CD4-positive, alpha-beta T cell treated with Interleukin-12 subunit alpha and Interleukin-12 subunit beta, for 1 hour (primary cell): ENCODE measurements around the gene DDX46.
A peak's percentile ranks its signal among the peaks of the same experiment; 100 is the strongest.
"Not testable (repeated sequence)": the region's sequence is repeated elsewhere in the genome, so short reads cannot be mapped to it uniquely, and the experiment has no call there.

Experiments
- DNase-seq: peaks from one replicate; pipeline ENCODE4 v3.0.0-alpha.2; 2020

Gene DDX46

DNA sequence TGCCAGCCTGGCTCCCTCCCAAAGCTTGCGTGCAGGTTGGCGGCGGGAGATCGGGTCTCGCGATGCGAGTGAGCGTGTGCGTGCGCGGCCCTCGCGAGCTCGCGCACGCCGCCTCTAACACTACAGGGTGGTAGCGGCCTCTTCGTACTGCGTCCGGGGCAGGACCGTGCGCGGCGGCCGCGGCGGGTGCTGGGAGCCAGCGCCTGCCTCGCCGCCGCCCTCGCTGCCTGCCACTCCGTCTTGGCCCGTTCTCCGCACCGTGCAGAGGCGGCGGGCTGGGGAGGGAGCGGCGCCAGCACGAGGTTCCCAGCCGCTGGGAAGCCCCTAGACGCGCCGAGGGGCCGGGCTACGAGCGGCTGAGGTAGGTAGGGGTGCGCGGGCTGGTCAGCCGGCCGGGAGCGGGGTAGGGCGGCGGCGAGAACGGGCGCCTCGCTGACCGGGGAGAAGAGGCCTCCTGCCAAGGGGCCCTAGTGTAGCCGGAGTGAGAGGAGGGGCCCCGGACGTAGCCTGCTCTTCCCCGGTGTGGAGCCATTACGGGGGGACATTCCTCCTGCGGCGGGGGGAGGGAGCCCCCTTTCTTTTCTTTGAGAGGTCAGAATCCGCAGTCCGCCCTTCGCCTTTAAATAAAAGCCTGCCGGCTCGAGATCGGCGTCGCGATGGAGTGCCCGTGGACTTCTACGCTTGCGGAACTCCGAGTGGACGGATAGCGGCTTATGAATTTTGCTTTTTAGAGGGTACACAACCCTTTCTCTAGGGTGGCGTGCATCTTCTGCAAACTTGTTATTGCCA lies 87.5 kb downstream of the DDX46 start, which contains the start of gene C5orf24:
Gene C5orf24 (plus strand): TSS at position 117 of the 789 bp plus-strand sequence. CDS start 8,933 bp downstream, outside the sequence.
- DNase-seq: peak; percentile 93

DNA sequence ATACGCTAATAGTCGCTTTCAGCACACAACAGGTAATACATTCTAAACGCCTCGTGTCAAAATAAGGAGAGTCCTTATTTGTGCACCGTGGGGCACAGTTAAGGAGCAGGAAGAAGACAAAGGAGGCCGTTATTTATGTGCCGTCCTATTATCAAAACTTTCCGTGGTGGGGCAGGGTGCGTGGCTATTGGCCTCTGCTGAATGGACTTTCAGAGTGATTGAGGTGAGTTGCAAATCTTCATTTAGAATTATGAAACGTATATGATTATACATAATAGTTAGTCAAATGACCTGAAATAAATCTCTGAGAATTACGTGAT lies 88.0 kb downstream of the DDX46 start:
- DNase-seq: no peak

DNA sequence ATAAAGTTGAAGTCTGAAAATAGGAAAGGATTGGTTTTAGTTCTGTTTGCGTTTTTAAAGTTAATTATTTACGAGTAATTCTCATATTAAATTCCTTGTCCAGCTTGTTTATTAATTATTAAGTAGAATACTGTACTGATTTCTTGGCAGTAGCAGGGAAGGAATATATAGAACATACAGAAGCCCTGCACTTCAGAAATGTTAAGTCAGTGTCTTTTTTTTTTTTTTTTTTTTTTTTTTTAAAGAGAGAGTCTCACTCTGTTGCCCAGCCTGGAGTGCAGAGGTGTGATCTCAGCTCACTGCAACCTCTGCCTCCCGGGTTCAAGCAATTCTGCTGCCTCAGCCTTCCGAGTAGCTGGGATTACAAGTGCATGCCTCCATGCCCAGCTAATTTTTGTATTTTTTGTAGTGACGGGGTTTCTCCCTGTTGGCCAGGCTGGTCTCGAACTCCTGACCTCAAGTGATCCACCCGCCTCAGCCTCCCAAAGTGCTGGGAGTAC lies 90.9 kb downstream of the DDX46 start:
- DNase-seq: not testable (repeated sequence)

DNA sequence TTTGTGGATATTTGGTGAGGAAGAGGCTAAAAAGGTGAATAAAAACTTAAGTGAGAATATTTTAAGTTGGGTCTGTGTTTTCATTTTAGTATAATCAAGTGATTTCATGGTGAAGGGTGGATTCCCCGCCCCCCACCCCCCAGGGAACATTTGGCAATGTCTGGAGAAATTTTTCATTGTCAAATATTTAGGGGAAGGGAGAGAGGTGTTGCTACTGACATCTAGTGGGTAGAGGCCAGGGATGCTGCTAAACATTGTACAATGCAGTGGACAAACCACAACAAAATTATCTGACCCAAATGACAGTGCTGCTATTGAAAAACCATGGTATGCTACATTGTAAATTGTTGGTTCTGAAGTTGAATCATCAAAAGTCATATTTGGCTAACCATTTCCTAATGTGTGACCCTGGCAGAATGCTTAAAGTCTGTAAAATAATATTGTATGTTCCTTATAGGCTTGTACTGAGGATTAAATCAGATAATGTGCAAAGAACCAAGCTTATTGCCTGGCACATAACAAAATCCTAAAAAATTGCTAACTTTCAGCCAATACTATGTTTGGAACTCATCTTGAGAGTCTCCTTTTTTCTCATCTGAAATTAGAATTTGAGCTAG lies 92.8 kb downstream of the DDX46 start:
- DNase-seq: no peak

DNA sequence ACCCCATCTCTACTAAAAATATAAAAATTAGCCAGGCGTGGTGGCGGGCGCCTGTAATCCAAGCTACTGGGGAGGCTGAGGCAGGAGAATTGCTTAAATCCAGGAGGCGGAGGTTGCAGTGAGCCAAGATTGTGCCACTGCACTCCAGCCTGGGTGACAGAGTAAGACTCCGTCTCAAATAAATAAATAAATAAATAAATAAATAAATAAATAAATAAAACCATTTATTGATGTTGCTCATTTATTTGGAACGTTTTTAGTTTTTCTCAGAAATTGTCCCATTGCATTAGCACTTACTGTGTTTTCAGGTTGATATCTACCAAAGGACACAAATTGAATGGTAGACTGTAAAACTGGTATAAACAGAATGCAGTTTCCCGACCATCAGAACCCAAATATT lies 97.9 kb downstream of the DDX46 start:
- DNase-seq: not testable (repeated sequence)

DNA sequence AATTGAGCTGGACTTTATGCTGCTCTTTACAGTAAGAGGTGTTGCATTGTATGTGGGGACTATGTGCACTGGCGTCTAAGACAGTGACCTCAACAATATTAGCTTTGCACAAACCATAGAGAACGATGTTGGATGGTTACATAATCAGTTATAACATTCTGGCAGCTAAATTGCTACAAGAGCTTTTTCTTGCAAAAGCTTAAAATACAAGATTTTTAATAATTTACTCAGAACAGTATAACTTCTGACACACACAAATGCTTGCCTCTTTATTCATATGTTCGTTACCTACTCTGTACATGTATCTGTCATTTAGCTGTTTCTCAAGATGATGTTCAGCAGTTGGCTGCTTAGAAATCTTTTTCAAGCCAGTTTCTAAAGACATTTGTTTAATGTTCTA lies 98.8 kb downstream of the DDX46 start:
- DNase-seq: no peak

DNA sequence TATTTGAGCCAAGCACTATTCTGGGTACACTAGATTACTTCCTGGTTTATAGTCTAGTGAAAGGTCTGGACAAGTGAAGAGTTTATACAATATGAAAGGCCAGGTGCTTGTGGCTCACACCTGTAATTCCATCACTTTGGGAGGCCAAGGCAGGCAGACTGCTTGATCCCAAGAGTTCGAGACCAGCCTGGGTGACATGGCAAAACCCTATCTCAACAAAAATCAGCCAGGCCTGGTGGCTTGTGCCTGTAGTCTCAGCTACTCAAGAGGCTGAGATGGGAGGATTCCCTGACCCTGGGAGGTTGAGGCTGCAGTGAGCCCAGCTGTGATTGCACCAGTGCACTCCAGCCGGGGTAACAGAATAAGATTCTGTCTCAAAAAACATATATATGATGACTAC lies 106.1 kb downstream of the DDX46 start:
- DNase-seq: no peak

DNA sequence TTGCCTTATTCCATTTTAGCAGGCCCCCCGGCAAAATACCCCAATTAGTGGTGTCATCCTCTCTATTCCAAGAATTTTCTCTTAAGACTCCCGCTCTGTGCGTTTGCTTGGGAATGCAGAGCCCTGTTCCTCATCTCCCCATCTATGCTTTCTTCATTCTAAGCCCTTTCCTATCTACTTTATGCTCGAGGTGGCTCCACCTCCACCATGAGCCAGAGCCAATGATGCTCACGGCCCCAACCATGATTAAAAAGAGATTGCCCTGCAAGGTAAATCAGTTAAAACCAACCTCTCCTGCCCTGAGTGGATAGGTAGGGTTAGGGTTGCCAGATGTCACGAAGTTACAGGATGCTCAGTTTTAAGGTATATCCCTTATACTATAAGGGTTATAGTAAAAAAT lies 114.9 kb downstream of the DDX46 start:
- peak; percentile 11 for DNase-seq

DNA sequence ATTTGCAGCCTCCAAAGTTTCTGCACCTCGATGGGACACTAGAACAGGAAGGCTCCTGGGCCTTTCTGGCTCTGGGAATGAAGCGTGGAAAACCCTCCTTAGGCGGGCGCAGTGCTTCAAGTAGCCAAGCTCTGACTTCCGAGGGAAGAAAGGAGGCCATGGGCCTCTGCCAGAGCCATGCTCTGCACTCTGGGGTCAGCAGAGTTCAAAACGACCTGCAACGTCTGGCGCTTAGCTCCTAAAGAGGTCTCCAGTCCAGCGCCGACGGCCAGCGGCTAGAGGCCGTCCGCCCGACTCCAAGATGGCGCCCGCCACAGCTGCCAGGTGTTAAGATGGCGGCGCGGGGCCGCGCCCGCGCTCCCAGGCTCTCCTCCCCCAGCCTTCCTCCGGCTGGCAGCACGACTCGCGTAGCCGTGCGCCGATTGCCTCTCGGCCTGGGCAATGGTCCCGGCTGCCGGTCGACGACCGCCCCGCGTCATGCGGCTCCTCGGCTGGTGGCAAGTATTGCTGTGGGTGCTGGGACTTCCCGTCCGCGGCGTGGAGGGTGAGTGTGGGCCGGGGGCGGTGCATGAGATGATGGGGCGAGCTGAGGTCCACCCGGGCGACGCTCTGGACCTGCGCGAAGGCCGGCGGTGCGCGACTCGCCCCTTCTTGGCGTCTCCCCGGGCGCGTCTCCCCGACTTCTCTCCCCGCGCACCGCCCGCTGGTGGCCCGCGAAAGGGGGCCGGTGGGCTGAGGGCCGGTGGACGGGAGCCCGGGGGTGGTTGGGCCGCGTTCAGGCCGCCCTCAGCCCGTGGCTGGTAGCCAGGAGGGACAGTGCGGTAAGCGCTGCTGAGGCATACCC lies 115.6 kb downstream of the DDX46 start, which contains the start of gene TXNDC15:
Gene TXNDC15 (plus strand): TSS at position 385 of the 844 bp plus-strand sequence. CDS start 57 bp downstream, at position 442.
- peak; percentile 84 for DNase-seq

DNA sequence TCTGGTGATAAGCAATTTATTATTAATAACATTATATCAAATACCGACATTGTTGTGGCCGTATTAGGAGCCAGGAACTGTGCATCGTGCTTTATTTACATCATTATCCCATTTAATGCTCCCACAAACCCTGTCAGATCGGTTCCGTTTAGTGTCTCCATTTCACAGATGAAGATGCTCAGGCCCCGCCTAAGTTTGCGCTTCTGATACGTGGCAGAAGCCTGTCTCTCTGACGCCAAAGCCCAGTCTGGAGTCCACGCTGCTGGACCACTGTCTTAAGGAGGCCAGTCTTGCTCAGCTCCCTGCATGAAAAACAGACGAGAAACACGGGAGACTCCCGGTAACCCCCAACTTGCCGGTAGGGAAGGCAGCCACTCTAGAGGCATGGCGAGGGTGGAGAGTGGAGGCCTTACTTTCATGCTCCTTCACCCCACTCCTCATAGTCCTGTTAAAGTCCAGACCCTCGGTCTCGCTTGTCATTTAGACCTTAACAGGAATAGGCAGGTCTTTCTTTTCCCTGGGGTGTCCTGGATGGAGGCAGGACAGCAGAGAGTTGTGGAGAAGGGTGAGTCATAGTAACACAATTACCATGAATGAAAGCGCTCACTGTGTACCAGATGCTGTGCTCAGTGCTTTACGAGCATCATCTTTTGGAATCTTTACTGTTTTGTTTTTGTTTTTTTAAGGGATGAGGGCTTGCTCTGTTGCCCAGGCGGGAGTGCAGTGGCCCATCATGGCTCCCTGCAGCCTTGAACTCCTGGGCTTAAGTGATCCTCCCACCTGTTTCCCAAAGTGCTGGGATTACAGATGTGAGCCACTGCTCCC lies 116.5 kb downstream of the DDX46 start:
- DNase-seq: peak; percentile 29

DNA sequence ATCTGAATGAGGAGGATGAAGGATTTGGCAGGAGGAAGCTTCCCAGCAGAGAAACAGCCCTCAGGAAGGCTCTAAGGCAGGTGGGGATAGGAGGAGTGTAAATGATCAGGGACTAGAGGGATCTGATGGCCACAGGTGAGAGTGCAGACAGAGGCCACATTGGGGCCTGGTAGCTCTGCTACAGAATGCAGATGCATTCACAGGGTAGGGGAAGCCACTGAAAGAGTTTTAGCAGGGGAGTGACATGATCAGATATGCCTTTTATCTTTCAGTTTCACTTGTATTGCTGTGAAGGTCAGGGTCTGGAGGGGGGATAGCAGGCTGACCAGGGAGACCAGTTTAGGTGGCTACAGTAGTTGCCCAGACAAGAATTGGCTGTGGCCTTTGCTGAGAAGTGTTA lies 118.6 kb downstream of the DDX46 start:
- no peak for DNase-seq

DNA sequence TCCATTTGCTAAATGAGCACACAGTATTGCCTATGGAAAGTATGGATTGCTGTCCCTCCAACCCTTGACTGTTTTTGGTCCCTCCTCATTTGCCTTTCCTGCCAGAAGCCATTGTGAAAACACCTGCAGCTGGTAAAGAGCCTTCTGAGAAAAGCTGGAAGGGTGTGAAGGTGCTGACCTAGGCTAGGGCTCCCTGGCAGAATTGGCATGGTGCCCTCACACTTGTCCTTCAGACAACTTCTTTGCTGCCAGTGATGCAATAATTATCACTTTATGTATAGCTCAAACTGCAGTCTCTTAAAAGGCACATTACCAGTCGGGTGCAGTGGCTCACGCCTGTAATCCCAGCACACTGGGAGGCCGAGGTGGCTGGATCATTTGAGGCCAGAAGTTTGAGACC lies 119.8 kb downstream of the DDX46 start:
- DNase-seq: no peak

DNA sequence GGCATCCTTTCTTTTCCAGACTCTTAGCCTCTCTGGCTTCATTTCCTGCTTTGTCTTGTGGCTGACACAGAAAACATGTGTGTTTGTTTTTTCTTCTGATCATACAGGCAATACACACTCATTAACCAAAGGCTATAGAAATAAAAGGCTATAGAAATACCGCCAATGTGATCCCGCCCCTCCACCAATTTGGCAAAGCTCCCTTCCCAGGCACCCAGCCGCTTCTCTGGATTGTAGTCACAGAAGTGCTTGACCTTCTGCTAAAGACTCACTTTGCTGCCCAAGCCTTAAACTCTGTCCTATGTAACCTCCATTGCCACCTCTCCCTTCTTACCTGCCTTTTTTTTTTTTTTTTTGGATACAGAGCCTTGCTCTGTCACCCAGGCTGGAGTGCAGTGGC lies 120.9 kb downstream of the DDX46 start:
- no peak for DNase-seq
